Measurements from ENCODE around the gene ARHGAP19.
"Not testable (repeated sequence)": the region's sequence is repeated elsewhere in the genome, so short reads cannot be mapped to it uniquely, and the experiment has no call there.

Gene ARHGAP19

GRCh38 chr10:97279121-97279815 lies 13.2 kb downstream of the ARHGAP19 start:
- peak; percentile 18 for DNase-seq

DNA sequence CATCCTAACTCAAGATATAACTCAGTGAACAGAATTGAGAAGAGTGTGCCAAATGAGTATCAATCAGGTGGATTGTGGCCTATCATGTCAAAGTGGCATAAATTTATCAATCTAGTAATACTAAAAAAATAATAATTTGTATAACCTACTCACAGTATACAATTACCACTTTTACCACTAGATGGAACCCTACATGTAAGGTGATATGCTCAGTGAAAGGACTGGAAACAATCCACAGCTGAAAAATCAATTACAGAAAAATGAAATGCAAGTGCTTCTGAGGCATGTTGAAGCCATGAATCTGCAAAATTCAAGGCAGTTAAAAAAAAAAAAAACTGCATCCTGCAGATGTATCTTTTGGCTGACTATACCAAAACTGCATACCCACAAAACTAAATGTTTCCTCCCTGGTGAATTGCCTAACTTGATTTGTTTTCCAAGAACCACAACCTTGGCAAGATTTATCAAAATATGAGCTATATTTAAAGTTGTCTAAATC lies 13.9 kb downstream of the ARHGAP19 start:
- peak; percentile 94 for DNase-seq

DNA sequence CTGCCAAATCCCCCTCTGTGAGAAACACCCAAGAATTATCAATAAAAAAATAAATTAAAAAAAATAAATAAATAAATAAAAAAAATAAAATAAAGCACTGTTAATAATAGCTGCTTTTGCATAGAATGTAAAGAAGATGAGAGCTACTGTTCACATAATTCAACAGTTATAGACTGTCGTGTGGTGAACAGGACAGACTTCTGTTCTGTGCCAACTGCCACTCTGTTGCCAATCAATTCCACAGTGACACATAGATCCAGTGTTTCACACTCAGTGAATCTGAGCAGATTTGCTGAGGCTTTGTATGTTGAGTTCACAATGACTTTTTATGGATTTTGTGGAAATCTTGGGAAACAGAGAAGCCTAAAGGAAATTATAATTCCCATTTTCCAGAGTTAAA lies 14.9 kb downstream of the ARHGAP19 start:
- no peak for DNase-seq

- no peak for DNase-seq
These were observed 17.6 kb downstream of the ARHGAP19 start for GRCh38 chr10:97274828-97275227.

- DNase-seq, result no peak
These were observed 18.7 kb downstream of the ARHGAP19 start for GRCh38 chr10:97273700-97274099.

DNA sequence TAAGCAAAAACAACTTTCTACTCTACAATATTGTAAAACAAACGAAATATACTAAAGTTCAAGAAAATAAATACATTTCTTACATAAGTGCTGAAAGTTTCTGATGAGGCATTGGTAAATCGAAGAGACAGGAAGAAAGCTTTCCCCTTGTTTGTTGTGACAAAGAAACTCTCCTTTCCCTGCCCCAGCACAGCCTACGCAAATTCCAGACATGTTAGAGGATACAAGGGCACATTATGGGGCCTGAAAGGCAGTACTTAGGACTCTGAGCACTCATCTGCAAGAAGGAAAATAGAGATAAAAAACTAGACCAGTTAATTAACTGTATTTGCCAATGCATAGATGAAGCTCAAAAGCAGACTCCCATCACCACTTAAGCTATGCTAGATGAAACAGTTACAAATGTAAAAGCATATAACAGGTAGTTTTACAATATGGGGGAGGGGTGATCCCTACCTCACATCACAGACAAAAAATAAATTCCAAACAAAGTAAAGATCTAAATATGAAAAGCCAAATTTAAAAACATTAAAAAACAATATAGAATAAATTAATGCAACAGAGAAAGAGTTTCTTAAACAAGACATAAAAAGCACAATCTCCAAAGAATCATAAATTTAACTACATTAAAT lies 21.8 kb downstream of the ARHGAP19 start:
- DNase-seq, result no peak

GRCh38 chr10:97267671-97268070 lies 24.8 kb downstream of the ARHGAP19 start:
- DNase-seq, result no peak

- DNase-seq, result not testable (repeated sequence)
These were observed 27.3 kb downstream of the ARHGAP19 start for GRCh38 chr10:97265095-97265494.

GRCh38 chr10:97263971-97264370 lies 28.5 kb downstream of the ARHGAP19 start:
- no peak for DNase-seq

GRCh38 chr10:97261656-97262055 lies 30.8 kb downstream of the ARHGAP19 start:
- DNase-seq, result no peak

GRCh38 chr10:97261183-97261582 lies 31.3 kb downstream of the ARHGAP19 start:
- DNase-seq, result no peak

- DNase-seq, result no peak
These were observed 33.3 kb downstream of the ARHGAP19 start for GRCh38 chr10:97259119-97259518.

DNA sequence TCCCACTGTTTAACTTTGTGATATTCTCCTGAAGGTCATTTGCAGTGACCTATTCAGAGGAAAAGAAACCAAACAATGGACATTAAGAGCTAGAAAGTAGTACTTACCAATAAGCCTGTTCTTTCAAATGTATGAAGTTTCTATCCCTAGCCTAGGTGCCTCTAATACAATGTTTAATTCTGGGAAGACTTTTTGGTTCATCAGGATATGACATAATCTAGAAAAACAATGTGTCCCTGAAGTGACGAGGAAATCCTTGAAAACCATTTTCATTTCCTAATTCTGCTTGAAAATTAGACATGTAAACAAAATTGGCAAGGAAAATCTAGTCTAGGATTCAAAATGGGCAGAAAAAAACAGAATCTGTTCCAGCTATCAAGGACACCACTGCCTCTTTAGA lies 36.1 kb downstream of the ARHGAP19 start:
- no peak for DNase-seq

DNA sequence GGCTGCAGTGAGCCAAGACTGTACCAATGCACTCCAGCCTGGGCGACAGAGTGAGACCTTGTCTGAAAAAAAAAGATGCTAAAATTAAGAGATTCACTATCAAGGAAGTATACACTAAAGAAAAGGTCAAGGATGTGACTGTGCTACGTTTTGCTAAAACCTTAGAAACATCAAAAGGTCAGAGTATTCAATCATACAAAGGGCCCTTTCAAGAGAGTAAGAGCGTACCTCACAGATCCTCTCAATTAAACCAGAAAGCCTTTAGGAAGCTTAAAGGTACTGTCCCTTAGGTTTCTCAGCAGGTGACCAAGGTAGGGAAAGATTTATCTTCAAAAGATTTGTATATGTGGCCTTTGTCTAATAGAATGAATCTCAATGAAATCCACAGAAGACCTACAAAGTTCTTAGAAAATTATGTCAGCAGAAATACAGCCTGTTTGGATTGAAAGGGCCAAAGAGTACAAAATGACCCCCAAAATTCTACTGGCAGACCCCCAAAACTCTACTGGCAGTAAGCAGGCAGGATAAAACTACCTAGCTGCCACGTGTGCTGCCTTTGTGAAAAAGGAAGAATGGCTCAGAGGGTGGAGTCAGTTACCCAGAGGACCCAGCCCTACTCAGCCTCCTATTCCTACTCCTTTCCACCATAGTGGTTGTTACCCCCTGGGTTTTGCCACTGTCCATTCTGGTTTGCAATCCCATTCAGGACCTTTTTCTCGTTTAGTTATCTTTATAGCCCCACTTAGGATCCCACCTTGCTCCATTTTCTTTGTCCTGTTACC lies 36.7 kb downstream of the ARHGAP19 start:
- DNase-seq, result no peak

DNA sequence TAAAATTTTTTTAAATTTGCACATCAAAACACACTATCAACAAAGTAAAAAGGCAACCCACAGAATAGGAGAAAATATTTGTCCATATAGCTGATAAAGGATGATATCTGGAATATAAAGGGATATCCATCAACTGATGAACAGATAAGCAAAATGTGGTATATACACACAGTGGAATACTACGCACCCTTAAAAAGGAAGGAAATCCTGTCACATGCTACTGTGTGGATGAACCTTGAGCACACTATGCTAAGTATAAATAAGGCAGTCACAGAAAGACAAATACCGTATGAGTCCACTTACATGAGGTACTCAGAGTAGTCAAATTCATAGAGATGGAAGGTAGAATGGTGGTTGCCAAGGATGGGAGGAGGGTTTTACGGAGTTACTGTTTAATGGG lies 37.7 kb downstream of the ARHGAP19 start:
- no peak for DNase-seq

GRCh38 chr10:97250952-97251351 lies 41.5 kb downstream of the ARHGAP19 start:
- DNase-seq, result no peak

- no peak for DNase-seq
These were observed 48.6 kb downstream of the ARHGAP19 start for GRCh38 chr10:97243836-97244235.

DNA sequence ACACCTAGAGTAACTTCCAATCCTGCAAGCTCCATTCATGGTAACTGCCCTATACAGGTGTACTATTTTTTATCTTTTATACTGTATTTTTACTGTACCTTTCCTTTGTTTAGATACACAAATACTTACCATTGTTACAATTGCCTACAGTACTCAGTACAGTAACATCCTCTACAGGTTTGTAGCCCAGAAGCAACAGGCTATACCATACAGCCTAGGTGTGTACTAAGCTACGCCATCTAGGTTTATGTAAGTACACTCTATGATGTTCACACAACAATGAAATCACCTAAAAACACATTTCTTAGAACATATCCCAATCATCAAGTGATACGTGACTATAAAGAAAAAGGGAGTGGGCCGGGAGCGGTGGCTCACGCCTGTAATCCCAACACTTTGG lies 53.6 kb downstream of the ARHGAP19 start:
- no peak for DNase-seq

GRCh38 chr10:97235353-97235752 lies 57.1 kb downstream of the ARHGAP19 start:
- DNase-seq, result no peak

GRCh38 chr10:97234400-97234799 lies 58.0 kb downstream of the ARHGAP19 start:
- peak; percentile 57 for DNase-seq

- DNase-seq, result peak; percentile 49
These were observed 62.3 kb downstream of the ARHGAP19 start for GRCh38 chr10:97230146-97230545.

- no peak for DNase-seq
These were observed 63.0 kb downstream of the ARHGAP19 start for GRCh38 chr10:97229322-97230015.

GRCh38 chr10:97228775-97229157 lies 63.7 kb downstream of the ARHGAP19 start:
- no peak for DNase-seq
